Activated T-helper 17 cell treated with anti-CD3 and anti-CD28 coated beads, Interleukin-2, amount 50 U/mL, for 72 hours (primary cell): ENCODE measurements around the gene ELANE. TPM values are rescaled to one million over a fixed set of nuclear protein-coding genes. Genes with fewer than 3 reads are reported as not detected.
"Not testable (repeated sequence)": the region's sequence is repeated elsewhere in the genome, so short reads cannot be mapped to it uniquely, and the experiment has no call there.

Source experiments
- ATAC-seq: fragments of 150-1000 bp; cut with Tn5 transposase; replicated peaks from 2 replicates; pipeline ENCODE4 v1.10.0; 2021; ENCODE audit warnings: mild to moderate bottlenecking, moderate library complexity
- H3K27ac Mint-ChIP-seq: one replicate; pipeline ENCODE4 v1.8.0; 2022; ENCODE audit warnings: mixed read lengths
- H3K27me3 Mint-ChIP-seq: one replicate; pipeline ENCODE4 v1.8.0; 2022; ENCODE audit warnings: mixed read lengths
- H3K36me3 Mint-ChIP-seq: one replicate; pipeline ENCODE4 v1.8.0; 2022; ENCODE audit warnings: low read depth, mild to moderate bottlenecking, mixed read lengths
- H3K4me1 Mint-ChIP-seq: one replicate; pipeline ENCODE4 v1.8.0; 2022; ENCODE audit warnings: mixed read lengths
- H3K4me3 Mint-ChIP-seq: one replicate; pipeline ENCODE4 v1.8.0; 2022; ENCODE audit warnings: mild to moderate bottlenecking, mixed read lengths
- H3K9me3 Mint-ChIP-seq: one replicate; pipeline ENCODE4 v1.8.0; 2022; ENCODE audit warnings: mixed read lengths
- total RNA-seq, 2 donors: library from RNA; stranded (reverse); gene quantifications; one replicate each; pipeline ENCODE4 v1.2.3, GENCODE V29; 2022

The ELANE gene
- total RNA-seq, 2 donors from 2014 or later = not detected

- ATAC-seq = no peak
- no peak overlapping the region for H3K4me3 Mint-ChIP-seq
- H3K27me3 Mint-ChIP-seq = no peaks in the 10 kb centered on the region
- H3K36me3 Mint-ChIP-seq = no peaks in the 10 kb centered on the region
- H3K4me1 Mint-ChIP-seq = no peaks in the 10 kb centered on the region
- H3K9me3 Mint-ChIP-seq = no peaks in the 10 kb centered on the region
- no peak overlapping the region for H3K27ac Mint-ChIP-seq
Observed at GRCh38 chr19:823565-824121, 28.5 kb upstream of the ELANE start.

GRCh38 chr19:824885-825284 is 27.2 kb upstream of the ELANE start:
- Mint-ChIP-seq H3K4me1 (no peaks in the 10 kb centered on the region), H3K27ac (no peak overlapping the region), H3K4me3 (no peak overlapping the region), H3K27me3 (no peaks in the 10 kb centered on the region), H3K36me3 (no peaks in the 10 kb centered on the region), H3K9me3 (no peaks in the 10 kb centered on the region)
- ATAC-seq = no peak

DNA sequence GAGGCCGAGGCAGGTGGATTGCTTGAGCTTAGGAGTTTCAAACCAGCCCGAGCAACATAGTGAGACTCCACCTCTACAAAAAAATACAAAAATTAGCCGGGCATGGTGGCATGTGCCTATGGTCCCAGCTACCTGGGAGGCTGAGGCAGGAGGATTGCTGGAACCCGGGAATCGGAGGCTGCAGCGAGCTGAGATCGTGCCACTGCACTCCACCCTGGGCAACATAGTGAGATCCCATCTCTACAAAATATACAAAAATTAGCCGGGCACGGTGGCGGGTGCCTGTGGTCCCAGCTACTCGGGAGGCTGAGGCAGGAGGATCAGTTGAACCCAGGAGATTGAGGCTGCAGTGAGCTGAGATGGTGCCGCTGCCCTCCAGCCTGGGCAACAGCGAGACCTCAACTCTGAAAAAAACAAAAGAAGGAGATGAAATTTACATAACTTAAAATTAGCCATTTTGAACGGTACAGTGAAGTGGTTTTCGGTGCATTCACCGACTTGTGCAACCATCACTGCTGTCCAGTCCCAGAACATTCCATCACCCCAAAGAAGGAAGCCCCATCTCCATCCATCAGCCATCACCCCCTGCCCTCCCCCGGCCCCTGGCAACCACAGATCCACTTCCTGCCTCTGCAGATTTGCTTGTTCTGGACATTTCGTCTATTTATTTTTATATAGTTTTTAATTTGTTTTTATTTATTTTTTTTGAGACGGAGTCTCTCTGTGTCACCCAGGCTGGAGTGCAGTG is 26.0 kb upstream of the ELANE start:
- H3K9me3 Mint-ChIP-seq = no peaks in the 10 kb centered on the region
- H3K4me3 Mint-ChIP-seq = no peak overlapping the region
- no peaks in the 10 kb centered on the region for H3K4me1 Mint-ChIP-seq
- H3K36me3 Mint-ChIP-seq = no peaks in the 10 kb centered on the region
- ATAC-seq = no peak
- no peak overlapping the region for H3K27ac Mint-ChIP-seq
- no peaks in the 10 kb centered on the region for H3K27me3 Mint-ChIP-seq

GRCh38 chr19:827314-827709 is 24.8 kb upstream of the ELANE start:
- Mint-ChIP-seq H3K4me3 (no peak overlapping the region), H3K9me3 (no peaks in the 10 kb centered on the region), H3K36me3 (no peaks in the 10 kb centered on the region), H3K4me1 (no peaks in the 10 kb centered on the region), H3K27ac (no peak overlapping the region), H3K27me3 (no peaks in the 10 kb centered on the region)
- no peak for ATAC-seq

GRCh38 chr19:827710-828321 is 24.3 kb upstream of the ELANE start, which contains the start of gene AZU1:
Gene AZU1 (plus strand): TSS chr19:827837. CDS start chr19:827847, 10 bp downstream.
- H3K27ac Mint-ChIP-seq = no peak within 1 kb of the TSS
- no peaks in the 10 kb centered on the region for H3K36me3 Mint-ChIP-seq
- no peak for ATAC-seq
- no peaks in the 10 kb centered on the region for H3K9me3 Mint-ChIP-seq
- H3K4me3 Mint-ChIP-seq = no peak within 1 kb of the TSS
- no peaks in the 10 kb centered on the region for H3K27me3 Mint-ChIP-seq
- no peaks in the 10 kb centered on the region for H3K4me1 Mint-ChIP-seq

DNA sequence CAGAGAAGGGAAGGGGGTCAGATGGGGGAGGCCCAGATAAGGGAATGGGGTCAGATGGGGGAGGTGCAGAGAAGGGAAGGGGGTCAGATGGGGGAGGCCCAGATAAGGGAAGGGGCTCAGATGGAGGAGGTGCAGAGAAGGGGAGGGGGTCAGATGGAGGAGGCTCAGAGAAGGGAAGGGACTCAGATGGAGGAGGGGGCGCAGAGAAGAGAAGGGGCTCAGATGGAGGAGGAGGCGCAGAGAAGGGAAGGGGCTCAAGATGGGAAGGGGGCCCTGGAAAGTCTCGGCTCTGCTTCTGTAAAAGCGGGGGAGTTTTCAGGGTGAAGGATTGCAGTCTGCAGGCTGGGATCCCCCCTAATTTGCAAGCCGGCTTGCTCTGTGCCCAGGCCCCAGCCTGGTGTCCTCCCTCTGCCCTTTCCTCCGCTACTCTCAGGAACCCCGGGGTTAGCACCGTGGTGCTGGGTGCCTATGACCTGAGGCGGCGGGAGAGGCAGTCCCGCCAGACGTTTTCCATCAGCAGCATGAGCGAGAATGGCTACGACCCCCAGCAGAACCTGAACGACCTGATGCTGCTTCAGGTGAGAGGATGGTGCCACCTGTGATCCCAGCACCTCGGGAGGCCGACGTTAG is 22.9 kb upstream of the ELANE start:
- Mint-ChIP-seq H3K4me3 (no peak overlapping the region), H3K27me3 (no peaks in the 10 kb centered on the region), H3K9me3 (no peaks in the 10 kb centered on the region), H3K36me3 (no peaks in the 10 kb centered on the region), H3K4me1 (no peaks in the 10 kb centered on the region), H3K27ac (no peak overlapping the region)
- ATAC-seq = no peak

- ATAC-seq = no peak
- Mint-ChIP-seq H3K4me1 (peaks cover 5% of the 10 kb centered on the region), H3K27ac (no peak overlapping the region), H3K4me3 (no peak overlapping the region), H3K36me3 (no peaks in the 10 kb centered on the region), H3K9me3 (no peaks in the 10 kb centered on the region), H3K27me3 (peaks cover 6% of the 10 kb centered on the region)
Observed at GRCh38 chr19:831407-832369, 20.4 kb upstream of the ELANE start.

- H3K27ac Mint-ChIP-seq = no peak overlapping the region
- peaks cover 12% of the 10 kb centered on the region for H3K27me3 Mint-ChIP-seq
- peaks cover 5% of the 10 kb centered on the region for H3K4me1 Mint-ChIP-seq
- H3K36me3 Mint-ChIP-seq = no peaks in the 10 kb centered on the region
- no peaks in the 10 kb centered on the region for H3K9me3 Mint-ChIP-seq
- no peak for ATAC-seq
- H3K4me3 Mint-ChIP-seq = no peak overlapping the region
Observed at GRCh38 chr19:834216-834615, 17.9 kb upstream of the ELANE start.

GRCh38 chr19:835210-835810 is 16.8 kb upstream of the ELANE start:
- no peak for ATAC-seq
- no peaks in the 10 kb centered on the region for H3K9me3 Mint-ChIP-seq
- no peak overlapping the region for H3K27ac Mint-ChIP-seq
- no peak overlapping the region for H3K4me3 Mint-ChIP-seq
- H3K4me1 Mint-ChIP-seq = peaks cover 5% of the 10 kb centered on the region
- no peaks in the 10 kb centered on the region for H3K36me3 Mint-ChIP-seq
- H3K27me3 Mint-ChIP-seq = peaks cover 12% of the 10 kb centered on the region

DNA sequence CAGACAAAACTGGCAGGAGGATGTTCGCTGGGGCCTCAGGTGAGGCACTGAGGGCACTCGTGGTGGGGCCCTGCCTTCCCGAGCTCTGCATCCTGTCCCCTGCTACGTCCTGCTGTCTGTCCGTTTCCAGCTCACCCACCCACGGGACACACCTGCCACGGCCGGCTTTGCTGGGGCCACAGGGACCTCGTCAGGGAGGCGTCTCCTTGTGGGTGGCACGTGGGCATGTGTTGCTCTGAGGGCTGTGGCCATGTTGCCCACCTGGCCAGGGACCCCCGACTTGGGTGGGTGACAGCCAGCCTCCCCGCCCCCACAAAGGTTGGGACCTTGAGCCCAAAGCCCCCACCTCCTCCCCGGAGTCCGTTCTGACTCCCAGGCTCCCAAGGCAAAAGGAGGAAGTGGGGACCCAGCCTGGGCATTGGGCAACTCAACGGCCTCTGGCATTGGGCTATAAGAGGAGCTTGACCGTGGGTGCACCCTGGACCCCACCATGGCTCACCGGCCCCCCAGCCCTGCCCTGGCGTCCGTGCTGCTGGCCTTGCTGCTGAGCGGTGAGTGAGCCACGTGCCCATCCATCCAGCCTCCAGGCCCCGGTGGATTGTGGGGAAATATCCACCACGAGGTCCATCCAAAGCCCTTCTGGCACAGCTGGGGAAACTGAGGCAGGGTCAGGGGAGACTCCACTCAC is 11.4 kb upstream of the ELANE start, which contains the start of gene PRTN3:
Gene PRTN3, plus strand, starts transcription at position 481 of the 688 bp plus-strand sequence. Its CDS starts 10 bp downstream, at position 491.
- Mint-ChIP-seq H3K36me3 (no peaks in the 10 kb centered on the region), H3K4me1 (peaks cover 9% of the 10 kb centered on the region), H3K27ac (no peak within 1 kb of the TSS), H3K4me3 (no peak within 1 kb of the TSS), H3K9me3 (no peaks in the 10 kb centered on the region), H3K27me3 (peaks cover 23% of the 10 kb centered on the region)
- ATAC-seq = no peak

GRCh38 chr19:842802-843179 is 9.3 kb upstream of the ELANE start:
- H3K27me3 Mint-ChIP-seq = peaks cover 18% of the 10 kb centered on the region
- H3K27ac Mint-ChIP-seq, H3K4me1 Mint-ChIP-seq, ATAC-seq, H3K36me3 Mint-ChIP-seq, H3K4me3 Mint-ChIP-seq, H3K9me3 Mint-ChIP-seq: not testable (repeated sequence)

DNA sequence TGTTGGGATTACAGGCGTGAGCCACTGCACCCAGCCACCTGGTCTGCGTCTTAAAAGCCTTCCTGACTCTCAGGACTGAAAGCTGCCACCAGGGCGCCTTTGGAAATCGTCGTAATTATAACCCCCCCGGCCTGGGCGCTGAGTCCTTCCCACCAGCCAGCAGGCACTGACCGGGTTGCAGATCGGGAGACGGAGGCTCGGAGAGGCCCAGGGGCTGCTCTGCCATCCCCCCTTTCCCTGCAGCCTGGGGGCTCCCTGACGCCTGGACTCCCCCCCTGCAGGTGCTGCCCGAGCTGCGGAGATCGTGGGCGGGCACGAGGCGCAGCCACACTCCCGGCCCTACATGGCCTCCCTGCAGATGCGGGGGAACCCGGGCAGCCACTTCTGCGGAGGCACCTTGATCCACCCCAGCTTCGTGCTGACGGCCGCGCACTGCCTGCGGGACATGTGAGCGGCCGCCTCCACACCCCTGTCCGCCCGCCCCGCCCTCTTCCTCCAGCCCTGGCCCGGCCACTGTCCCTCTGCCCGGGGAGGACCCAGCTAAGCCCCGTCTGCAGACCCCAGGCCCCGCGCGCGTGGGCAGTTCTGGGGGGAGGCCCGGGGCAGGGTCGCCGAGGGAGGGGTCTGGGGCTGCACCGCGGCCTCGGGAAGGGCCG is 8.8 kb upstream of the ELANE start:
- H3K27ac Mint-ChIP-seq = no peak overlapping the region
- no peak overlapping the region for H3K4me3 Mint-ChIP-seq
- H3K4me1 Mint-ChIP-seq = peaks cover 4% of the 10 kb centered on the region
- peaks cover 18% of the 10 kb centered on the region for H3K27me3 Mint-ChIP-seq
- no peak for ATAC-seq
- H3K36me3 Mint-ChIP-seq = no peaks in the 10 kb centered on the region
- no peaks in the 10 kb centered on the region for H3K9me3 Mint-ChIP-seq
